Lower leg skin (tissue), 3 donors: ENCODE results near the gene AKIRIN2.

Source experiments
- CTCF ChIP-seq, 3 donors: fragments of 450-650 bp; IDR thresholded peaks; one replicate each; pipeline ENCODE4 v1.5.1; 2016; ENCODE audit warnings: antibody characterized with exemption in 3 of 3, mild to moderate bottlenecking in 3 of 3, moderate library complexity in 2 of 3
- POLR2A ChIP-seq, 2 donors: fragments of 450-650 bp; IDR thresholded peaks; one replicate each; pipeline ENCODE4 v1.6.1; 2016 to 2017; ENCODE audit warnings: antibody characterized with exemption in 2 of 2, mild to moderate bottlenecking in 1 of 2, moderate library complexity in 1 of 2

GRCh38 chr6:87687296-87687695 lies 14.7 kb downstream of the AKIRIN2 start:
- TF ChIP-seq CTCF (IDR thresholded peaks at IDR 0.05) (no peak), POLR2A (IDR thresholded peaks at IDR 0.05) (no peak)
